H1 (cell line): ENCODE data around the gene GPS1. TPM values are rescaled to one million over a fixed set of nuclear protein-coding genes. Genes with fewer than 3 reads are reported as not detected.

ENCODE experiments used
- ATF2 ChIP-seq: IDR thresholded peaks from 2 replicates; pipeline ENCODE4 v1.6.1; 2012; ENCODE audit warnings: low read length, inconsistent platforms
- BCL11A ChIP-seq, 2 experiments: IDR thresholded peaks; one replicate each; pipeline ENCODE4 v1.6.1; 2011; ENCODE audit warnings: low read depth in 2 of 2, low read length in 2 of 2, mild to moderate bottlenecking in 2 of 2
- HDAC6 ChIP-seq: IDR thresholded peaks from one replicate; pipeline ENCODE4 v1.7.1; 2012; ENCODE audit warnings: low read depth, mild to moderate bottlenecking, inconsistent platforms, low read length, moderate library complexity
- KDM5A ChIP-seq: fragments of 200-600 bp; IDR thresholded peaks from 2 replicates; pipeline ENCODE4 v1.7.1; 2012; ENCODE audit warnings: mild to moderate bottlenecking, low read length, inconsistent platforms, mixed read lengths
- RAD21 ChIP-seq, 2 experiments: IDR thresholded peaks in 1 of 2; conservative IDR thresholded peaks in 1 of 2; 2 replicates each; pipeline ENCODE4 v1.6.1; 2011; ENCODE audit warnings: low read depth in 2 of 2, low read length in 2 of 2, improper control_type of control experiment in 1 of 2, inconsistent platforms in 1 of 2, mild to moderate bottlenecking in 1 of 2, moderate library complexity in 1 of 2
- RBBP5 ChIP-seq: IDR thresholded peaks from 2 replicates; pipeline ENCODE4 v1.7.1; 2012; ENCODE audit warnings: low read depth, mild to moderate bottlenecking, inconsistent platforms, low read length, moderate library complexity, borderline replicate concordance
- SIX5 ChIP-seq: IDR thresholded peaks from 2 replicates; pipeline ENCODE4 v1.6.1; 2011; ENCODE audit warnings: mild to moderate bottlenecking, low read depth, low read length
- TCF12 ChIP-seq: IDR thresholded peaks from 2 replicates; pipeline ENCODE4 v1.6.1; 2011; ENCODE audit warnings: low read depth, mild to moderate bottlenecking, low read length
- polyA plus RNA-seq, 7 experiments: library from polyadenylated mRNA; depleted of rRNA in 3 of 7; stranded (reverse) in 5 of 7; unstranded in 2 of 7; fragments of >200 nt in 5 of 7; fragments of 200-250 nt in 2 of 7; gene quantifications; 1 replicate in 5 of 7; 2 replicates in 1 of 7; 4 replicates in 1 of 7; pipeline versions ENCODE4 v1.2.1 to v1.2.3, GENCODE V29; 2011 to 2013; ENCODE audit warnings: missing spikeins in 2 of 7, mixed read lengths in 2 of 7
- total RNA-seq: library from RNA; stranded (reverse); fragmentation: NEBNext Ultra II Directional; extraction: Animal tissue kit (Norgen Biotek cat#: 25700); gene quantifications from 2 replicates; pipeline ENCODE4 v1.2.1, GENCODE V29; 2021
- TF ChIP-seq, protein P1 (sequence below): IDR thresholded peaks from 2 replicates; pipeline ENCODE4 v1.6.1; 2011; ENCODE audit warnings: low read depth, mild to moderate bottlenecking, low read length; ENCODE audit not compliant: insufficient read depth

Gene GPS1
- total and polyA plus RNA-seq, 2 of the 8 experiments (the other 6 are each of a cell fraction or from before 2014, with no cell fraction given): 153 to 277 TPM

GRCh38 chr17:82098169-82098938 is 46.7 kb downstream of the GPS1 start, which contains the start of gene FASN (continued):
- TF ChIP-seq, protein P1, sequence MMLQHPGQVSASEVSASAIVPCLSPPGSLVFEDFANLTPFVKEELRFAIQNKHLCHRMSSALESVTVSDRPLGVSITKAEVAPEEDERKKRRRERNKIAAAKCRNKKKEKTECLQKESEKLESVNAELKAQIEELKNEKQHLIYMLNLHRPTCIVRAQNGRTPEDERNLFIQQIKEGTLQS: no peak
- TF ChIP-seq BCL11A (IDR thresholded peaks at IDR 0.05; ENCODE audit: low read depth in 2 of 2, low read length in 2 of 2) (no peak), HDAC6 (no peak), ATF2 (no peak), RAD21 (IDR thresholded peaks at IDR 0.05 in 1 of 2, conservative IDR thresholded peaks at IDR 0.05 in 1 of 2; ENCODE audit: low read depth in 2 of 2, low read length in 2 of 2) (peak in 1 of 2 experiments; percentile 20; a peak in 2 of 4 replicates), KDM5A (no peak), TCF12 (no peak), SIX5 (no peak), RBBP5 (no peak)
